Activated CD8-positive, alpha-beta T cell treated with anti-CD3 and anti-CD28 coated beads for 36 hours (primary cell): Measurements from ENCODE around the gene CATSPERB. TPM values are rescaled to one million over a fixed set of nuclear protein-coding genes. Genes with fewer than 3 reads are reported as not detected.

ENCODE experiments used
- ATAC-seq: fragments of 200-7000 bp; cut with Tn5 transposase; one replicate; pipeline ENCODE4 v1.10.0; 2021; ENCODE audit warnings: mild to moderate bottlenecking, moderate library complexity
- CTCF ChIA-PET: fragments of 350-600 bp; sonication (Branson Sonifier 250); formaldehyde crosslinking; loops from one replicate; lab custom pipeline; 2021; ENCODE audit warnings: antibody characterized with exemption; lab: Charles Lee
- POLR2A ChIA-PET: fragments of 350-600 bp; sonication (Branson Sonifier 250); formaldehyde crosslinking; loops from one replicate; lab custom pipeline; 2021; ENCODE audit warnings: antibody characterized with exemption; lab: Charles Lee
- DNase-seq: peaks from one replicate; pipeline ENCODE4 v3.0.0-alpha.2; 2020
- H3K27ac Mint-ChIP-seq: one replicate; pipeline ENCODE4 v1.8.0; 2021; ENCODE audit warnings: mild to moderate bottlenecking, mixed read lengths
- H3K27me3 Mint-ChIP-seq: one replicate; pipeline ENCODE4 v1.8.0; 2021; ENCODE audit warnings: mixed read lengths
- H3K36me3 Mint-ChIP-seq: one replicate; pipeline ENCODE4 v1.8.0; 2021; ENCODE audit warnings: low read depth, mixed read lengths
- H3K4me1 Mint-ChIP-seq: one replicate; pipeline ENCODE4 v1.8.0; 2021; ENCODE audit warnings: low read depth, mixed read lengths
- H3K4me3 Mint-ChIP-seq: one replicate; pipeline ENCODE4 v1.8.0; 2021; ENCODE audit warnings: mild to moderate bottlenecking, moderate library complexity, mixed read lengths
- H3K9me3 Mint-ChIP-seq: one replicate; pipeline ENCODE4 v1.8.0; 2021; ENCODE audit warnings: mixed read lengths
- intact Hi-C: fragments of 100-400 bp; cut with micrococcal nuclease; formaldehyde crosslinking; loops from one replicate; pipeline ENCODE4 v1.10.0; 2022
- total RNA-seq, 2 experiments: library from RNA; stranded (reverse); gene quantifications; one replicate each; pipeline ENCODE4 v1.2.3, GENCODE V29; 2021
- TF ChIP-seq, protein P1 (sequence below): fragments of 200-600 bp; IDR thresholded peaks from one replicate; pipeline ENCODE4 v1.8.0; 2022; ENCODE audit warnings: antibody characterized with exemption, mild to moderate bottlenecking

The CATSPERB gene
- total RNA-seq, 2 experiments from 2014 or later = 0.27 to 0.60 TPM

GRCh38 chr14:91555531-91555930 is 176.4 kb downstream of the CATSPERB start:
- no peaks in the 10 kb centered on the region for H3K4me1 Mint-ChIP-seq
- H3K36me3 Mint-ChIP-seq = no peaks in the 10 kb centered on the region
- ChIA-PET POLR2A (no interaction called here), CTCF (no interaction called here)
- no peaks in the 10 kb centered on the region for H3K27me3 Mint-ChIP-seq
- ATAC-seq (no peak), DNase-seq (no peak)
- intact Hi-C loops = no loop called here
- TF ChIP-seq, protein P1, sequence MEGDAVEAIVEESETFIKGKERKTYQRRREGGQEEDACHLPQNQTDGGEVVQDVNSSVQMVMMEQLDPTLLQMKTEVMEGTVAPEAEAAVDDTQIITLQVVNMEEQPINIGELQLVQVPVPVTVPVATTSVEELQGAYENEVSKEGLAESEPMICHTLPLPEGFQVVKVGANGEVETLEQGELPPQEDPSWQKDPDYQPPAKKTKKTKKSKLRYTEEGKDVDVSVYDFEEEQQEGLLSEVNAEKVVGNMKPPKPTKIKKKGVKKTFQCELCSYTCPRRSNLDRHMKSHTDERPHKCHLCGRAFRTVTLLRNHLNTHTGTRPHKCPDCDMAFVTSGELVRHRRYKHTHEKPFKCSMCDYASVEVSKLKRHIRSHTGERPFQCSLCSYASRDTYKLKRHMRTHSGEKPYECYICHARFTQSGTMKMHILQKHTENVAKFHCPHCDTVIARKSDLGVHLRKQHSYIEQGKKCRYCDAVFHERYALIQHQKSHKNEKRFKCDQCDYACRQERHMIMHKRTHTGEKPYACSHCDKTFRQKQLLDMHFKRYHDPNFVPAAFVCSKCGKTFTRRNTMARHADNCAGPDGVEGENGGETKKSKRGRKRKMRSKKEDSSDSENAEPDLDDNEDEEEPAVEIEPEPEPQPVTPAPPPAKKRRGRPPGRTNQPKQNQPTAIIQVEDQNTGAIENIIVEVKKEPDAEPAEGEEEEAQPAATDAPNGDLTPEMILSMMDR = no peak
- H3K4me3 Mint-ChIP-seq = no peak overlapping the region
- no peak overlapping the region for H3K27ac Mint-ChIP-seq
- H3K9me3 Mint-ChIP-seq = peaks cover 5% of the 10 kb centered on the region

GRCh38 chr14:91554535-91555332 is 177.2 kb downstream of the CATSPERB start:
- ATAC-seq = no peak
- ChIA-PET POLR2A (no interaction called here), CTCF (no interaction called here)
- no peak for DNase-seq
- Mint-ChIP-seq H3K27me3 (no peaks in the 10 kb centered on the region), H3K4me3 (no peak overlapping the region), H3K36me3 (no peaks in the 10 kb centered on the region), H3K9me3 (peaks cover 5% of the 10 kb centered on the region), H3K27ac (no peak overlapping the region), H3K4me1 (no peaks in the 10 kb centered on the region)
- TF ChIP-seq, protein P1 = no peak
- intact Hi-C loops = no loop called here

DNA sequence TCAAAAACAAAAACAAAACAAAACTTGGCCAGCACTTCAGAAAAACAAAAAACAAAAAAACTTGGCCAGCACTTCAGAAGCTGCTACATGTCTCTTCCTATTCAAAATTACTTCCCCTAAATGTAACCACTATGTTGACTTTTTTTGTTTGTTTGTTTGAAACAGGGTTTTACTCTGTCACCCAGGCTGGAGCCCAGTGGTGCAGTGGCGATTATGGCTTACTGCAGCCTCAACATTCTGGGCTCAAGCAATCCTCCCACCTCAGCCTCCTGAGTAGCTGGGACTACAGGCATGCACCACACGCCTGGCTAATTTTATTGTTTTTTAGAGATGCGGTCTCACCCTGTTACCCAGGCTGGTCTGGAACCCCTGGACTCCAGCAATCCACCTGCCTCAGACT is 183.8 kb downstream of the CATSPERB start:
- TF ChIP-seq, protein P1 = no peak
- intact Hi-C loops = no loop called here
- H3K9me3 Mint-ChIP-seq = peaks cover 2% of the 10 kb centered on the region
- peaks cover 3% of the 10 kb centered on the region for H3K27me3 Mint-ChIP-seq
- no peaks in the 10 kb centered on the region for H3K4me1 Mint-ChIP-seq
- ChIA-PET CTCF (no interaction called here), POLR2A (no interaction called here)
- H3K4me3 Mint-ChIP-seq = no peak overlapping the region
- DNase-seq (no peak), ATAC-seq (no peak)
- H3K36me3 Mint-ChIP-seq = no peaks in the 10 kb centered on the region
- H3K27ac Mint-ChIP-seq = no peak overlapping the region

GRCh38 chr14:91545946-91546716 is 185.8 kb downstream of the CATSPERB start:
- Mint-ChIP-seq H3K4me3 (no peak overlapping the region), H3K27me3 (peaks cover 3% of the 10 kb centered on the region), H3K9me3 (peaks cover 16% of the 10 kb centered on the region), H3K4me1 (no peaks in the 10 kb centered on the region), H3K27ac (no peak overlapping the region), H3K36me3 (no peaks in the 10 kb centered on the region)
- ATAC-seq (no peak), DNase-seq (no peak)
- ChIA-PET POLR2A (no interaction called here), CTCF (interaction anchor here (1.0 kb wide), 1 partner anchor 28 kb away, joined by 4 read pairs; no protein-coding TSS in a partner anchor)
- intact Hi-C loops = no loop called here
- TF ChIP-seq, protein P1 = no peak

GRCh38 chr14:91545204-91545603 is 186.7 kb downstream of the CATSPERB start:
- Mint-ChIP-seq H3K36me3 (peaks cover 2% of the 10 kb centered on the region), H3K9me3 (peaks cover 22% of the 10 kb centered on the region), H3K4me3 (no peak overlapping the region), H3K27me3 (peaks cover 3% of the 10 kb centered on the region), H3K4me1 (no peaks in the 10 kb centered on the region), H3K27ac (no peak overlapping the region)
- ATAC-seq (no peak), DNase-seq (no peak)
- ChIA-PET CTCF (no interaction called here), POLR2A (no interaction called here)
- intact Hi-C loops = no loop called here
- TF ChIP-seq, protein P1 = no peak
